GM18867 (cell line): ENCODE results near the gene RNASE11.
"Not testable (repeated sequence)": the region's sequence is repeated elsewhere in the genome, so short reads cannot be mapped to it uniquely, and the experiment has no call there.

ENCODE experiments used
- ATAC-seq: cut with Tn5 transposase; IDR thresholded peaks from one replicate; pipeline ENCODE4 v1.9.1; 2021; ENCODE audit warnings: mild to moderate bottlenecking, moderate library complexity; ENCODE audit not compliant: unreplicated experiment

The RNASE11 gene

DNA sequence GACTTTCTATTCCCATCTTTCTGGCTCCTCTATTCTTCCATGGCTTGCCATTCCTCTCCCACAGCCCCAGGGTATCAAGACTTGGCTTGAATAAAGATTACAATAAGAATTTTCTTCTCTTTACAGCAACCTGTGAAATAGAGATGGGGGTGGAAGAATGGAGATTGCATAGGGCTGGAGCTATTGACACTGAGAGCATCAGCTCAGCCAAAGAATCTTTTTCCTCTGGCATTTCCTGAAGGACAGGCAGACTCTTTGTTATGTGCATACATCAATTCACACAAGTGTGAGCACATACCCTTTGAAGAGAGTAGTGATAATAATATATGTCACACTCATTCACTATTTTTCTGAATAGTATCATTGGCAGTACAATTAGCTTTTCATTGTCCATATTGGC is 4.7 kb downstream of the RNASE11 start:
- ATAC-seq, result no peak

DNA sequence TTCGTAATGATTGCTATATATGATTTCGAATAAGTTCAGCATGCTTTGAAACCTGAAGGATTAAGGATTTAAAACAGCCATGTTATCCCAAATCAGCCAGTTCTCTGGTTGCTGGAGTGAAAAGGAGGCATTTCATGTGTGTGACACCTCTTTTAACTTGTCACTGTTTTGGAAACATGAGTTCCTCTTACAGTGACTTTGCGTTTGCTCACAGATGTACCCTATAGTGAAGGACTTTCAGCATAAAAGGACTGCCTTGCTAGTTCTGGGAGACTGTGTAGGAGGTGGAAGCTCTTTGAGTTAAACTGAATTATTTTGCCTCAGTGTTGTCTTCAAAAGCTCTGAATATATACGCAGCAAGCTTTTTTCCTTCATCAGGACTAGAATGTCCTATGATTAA is 7.6 kb downstream of the RNASE11 start:
- ATAC-seq, result no peak

DNA sequence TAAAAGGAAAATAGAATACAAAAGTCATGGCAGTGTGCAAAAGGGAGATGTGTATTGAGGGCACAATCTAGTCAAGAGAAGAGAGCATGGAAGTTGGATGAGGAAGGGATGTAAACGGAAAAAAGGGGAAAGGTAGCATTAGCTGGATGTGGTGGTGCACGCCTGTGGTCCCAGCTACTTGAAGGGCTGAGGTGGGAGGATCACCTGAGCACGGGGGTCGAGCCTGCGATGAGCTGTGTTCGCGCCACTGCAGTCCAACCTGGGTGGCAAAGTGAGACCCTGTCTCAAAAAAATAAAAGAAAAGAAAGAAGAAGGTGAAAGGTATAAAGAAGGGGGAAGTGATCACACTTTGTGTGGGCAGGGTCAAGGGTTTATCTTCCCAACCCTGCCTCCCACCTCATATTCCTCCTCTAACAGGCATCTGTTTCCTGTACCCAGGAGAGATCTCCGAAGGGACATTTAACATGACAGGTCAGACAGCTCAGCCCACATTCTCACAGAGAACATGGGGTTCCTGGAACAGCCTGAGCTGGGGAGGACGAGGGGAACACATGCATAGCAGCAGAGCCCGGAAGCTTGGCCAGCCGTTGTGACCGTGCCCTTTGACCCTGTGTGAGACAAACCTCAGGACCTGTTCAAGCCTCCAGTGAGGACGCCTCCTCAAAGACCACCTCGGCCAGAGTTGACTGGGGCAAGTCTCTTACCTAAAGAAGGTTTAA is 8.9 kb downstream of the RNASE11 start:
- ATAC-seq, result no peak

- no peak for ATAC-seq
Measured at GRCh38 chr14:20578325-20578724, 9.5 kb downstream of the RNASE11 start.

- not testable (repeated sequence) for ATAC-seq
Measured at GRCh38 chr14:20572382-20572990, 15.3 kb downstream of the RNASE11 start.

- not testable (repeated sequence) for ATAC-seq
Measured at GRCh38 chr14:20570720-20571119, 17.1 kb downstream of the RNASE11 start.

DNA sequence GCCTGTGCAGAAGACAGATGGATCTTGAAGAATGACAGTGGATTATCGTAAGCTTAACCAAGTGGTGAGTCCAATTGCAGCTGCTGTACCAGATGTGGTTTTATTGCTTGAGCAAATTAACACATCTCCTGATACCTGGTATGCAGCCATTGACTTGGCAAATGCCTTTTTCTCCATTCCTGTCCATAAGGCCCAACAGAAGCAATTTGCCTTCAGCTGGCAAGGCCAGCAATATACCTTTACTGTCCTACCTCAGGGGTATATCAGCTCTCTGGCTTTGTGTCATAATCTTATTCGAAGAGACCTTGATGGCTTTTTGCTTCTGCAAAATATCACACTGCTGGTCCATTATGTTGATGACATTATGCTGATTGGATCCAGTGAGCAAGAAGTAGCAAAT is 17.9 kb downstream of the RNASE11 start:
- not testable (repeated sequence) for ATAC-seq

- ATAC-seq, result no peak
Measured at GRCh38 chr14:20569066-20569465, 18.7 kb downstream of the RNASE11 start.

DNA sequence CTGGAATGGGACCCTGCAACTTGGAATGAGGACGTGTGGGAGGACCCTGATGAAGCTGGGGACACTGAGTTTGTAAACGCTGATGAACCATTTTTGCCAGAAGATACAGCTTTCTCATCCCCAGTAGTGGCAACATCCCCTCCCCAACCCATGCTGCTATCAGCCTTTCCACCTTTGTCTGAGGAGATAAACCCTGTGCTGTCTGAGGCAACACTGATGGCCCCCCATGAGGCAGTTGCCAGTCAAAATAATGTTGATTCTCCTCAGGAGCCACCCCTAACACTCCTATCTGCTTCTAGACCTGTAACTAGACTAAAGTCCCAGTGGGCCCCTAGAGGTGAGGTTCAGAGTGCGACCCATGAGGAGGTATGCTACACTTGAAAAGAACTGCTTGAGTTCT is 19.4 kb downstream of the RNASE11 start:
- ATAC-seq, result no peak

GRCh38 chr14:20567199-20567598 is 20.6 kb downstream of the RNASE11 start:
- not testable (repeated sequence) for ATAC-seq

- no peak for ATAC-seq
Measured at GRCh38 chr14:20564501-20564997, 23.3 kb downstream of the RNASE11 start.

- ATAC-seq, result no peak
Measured at GRCh38 chr14:20563971-20564370, 23.8 kb downstream of the RNASE11 start.

DNA sequence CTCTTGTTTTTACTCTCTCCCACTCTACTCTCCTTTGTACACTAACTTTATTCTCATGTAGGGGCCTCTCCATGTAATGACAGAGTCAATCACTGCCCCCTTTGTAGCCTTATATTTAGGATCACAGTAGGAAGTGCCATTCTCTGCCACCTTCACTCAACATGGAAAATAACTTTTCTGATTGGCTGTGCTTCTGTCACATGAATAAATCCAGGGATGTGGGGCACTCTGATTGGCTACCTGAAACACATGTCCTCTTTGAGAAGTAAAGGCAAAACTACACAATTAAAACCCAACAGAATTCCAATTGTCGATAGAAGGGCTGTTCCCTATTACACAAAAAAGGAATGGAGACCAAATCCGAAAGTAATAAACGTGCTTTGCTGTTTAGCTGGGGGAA is 26.8 kb downstream of the RNASE11 start, which contains the start of gene RNASE9:
TSS of gene RNASE9 (minus strand) at position 87 of the 400 bp plus-strand sequence.
- no peak for ATAC-seq

DNA sequence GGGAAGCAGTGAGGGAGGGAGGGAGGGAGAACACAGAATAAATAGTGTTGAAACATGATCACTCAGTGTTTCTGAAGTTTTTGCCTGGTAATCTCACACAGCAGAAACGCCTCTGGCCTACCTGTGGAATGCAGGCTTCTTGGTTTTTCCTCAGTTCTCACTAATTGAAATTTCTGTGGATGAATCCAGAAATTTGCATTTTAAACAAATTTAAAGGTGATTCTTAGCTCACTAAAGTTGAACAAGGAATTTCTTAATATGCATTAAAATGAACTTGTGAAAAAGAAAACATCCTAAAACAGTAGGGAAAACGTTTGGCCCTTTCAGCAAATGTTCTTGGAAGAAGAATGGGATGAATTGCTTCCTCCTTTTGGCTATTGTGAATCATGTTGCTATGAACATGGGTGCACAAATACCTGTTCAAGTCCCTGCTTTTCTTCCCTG is 28.3 kb downstream of the RNASE11 start:
- ATAC-seq, result no peak

DNA sequence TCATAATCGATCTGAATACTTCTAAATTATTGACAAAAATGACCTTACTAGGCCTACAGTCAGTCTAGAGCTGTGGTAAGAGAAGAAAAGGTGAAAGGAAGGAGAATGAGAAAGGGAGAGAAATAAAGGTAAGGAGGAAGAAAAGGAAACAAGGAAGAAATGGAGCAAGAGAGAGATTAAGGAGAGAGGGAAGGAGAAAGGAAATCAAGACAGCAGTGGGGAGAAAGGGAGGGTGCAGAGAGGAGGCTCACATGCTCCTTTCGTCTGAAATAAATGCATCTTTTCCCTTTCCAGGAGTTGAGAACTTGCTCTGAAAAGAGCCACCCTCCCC is 30.6 kb downstream of the RNASE11 start:
- no peak for ATAC-seq

DNA sequence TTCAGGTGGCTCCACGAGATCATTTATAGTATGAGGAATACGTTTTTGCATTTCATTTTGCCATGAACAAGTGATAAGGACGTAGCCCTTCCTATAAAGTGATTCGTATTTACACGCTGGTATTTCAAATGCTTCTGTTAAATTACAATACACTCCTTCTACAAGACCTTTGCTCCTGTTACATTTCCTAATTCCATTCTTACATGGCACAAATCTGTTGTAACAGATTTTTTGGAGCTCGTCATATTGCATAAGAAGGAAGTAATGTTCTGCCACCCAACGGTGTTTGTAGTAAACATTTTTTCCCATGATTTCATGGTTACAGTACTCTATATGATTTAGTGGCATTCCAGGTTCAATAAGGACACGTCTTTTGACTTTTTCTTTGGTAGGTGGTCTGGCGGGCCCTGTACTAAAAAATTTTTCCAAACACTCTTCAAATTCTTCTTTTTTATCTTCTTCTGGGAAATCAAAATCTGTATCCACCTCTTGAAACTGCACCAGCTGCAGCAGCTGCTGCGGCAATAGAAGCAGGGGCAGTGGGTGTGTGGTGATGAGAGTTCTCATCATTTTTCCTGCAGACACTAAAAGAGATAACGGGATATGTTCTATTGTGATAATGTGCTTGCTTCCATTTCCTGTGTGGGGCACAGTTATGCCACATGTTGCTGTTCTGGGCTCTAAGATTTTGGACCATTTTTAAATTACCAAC is 31.1 kb downstream of the RNASE11 start:
- no peak for ATAC-seq

GRCh38 chr14:20555845-20556244 is 32.0 kb downstream of the RNASE11 start:
- no peak for ATAC-seq

- no peak for ATAC-seq
Measured at GRCh38 chr14:20553024-20553423, 34.8 kb downstream of the RNASE11 start.

DNA sequence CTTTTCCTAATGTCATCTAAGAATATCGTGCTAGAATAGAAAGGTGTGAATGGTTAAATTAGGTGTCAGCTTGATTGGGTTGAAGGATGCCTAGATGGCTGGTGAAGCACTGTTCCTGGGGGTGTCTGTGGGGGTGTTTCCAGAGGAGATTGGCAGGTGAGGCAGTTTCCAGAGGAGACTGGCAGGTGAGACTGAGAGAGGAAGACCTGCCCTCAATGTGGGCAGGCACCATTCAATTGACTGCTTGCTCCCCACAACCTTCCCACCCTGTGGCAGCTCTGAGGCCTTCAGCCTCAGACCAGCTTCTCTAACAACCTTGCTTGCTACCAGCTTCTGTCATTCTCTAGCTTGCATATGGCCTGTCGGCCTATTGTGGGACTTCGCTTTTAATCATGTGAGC is 36.2 kb downstream of the RNASE11 start:
- ATAC-seq, result no peak

DNA sequence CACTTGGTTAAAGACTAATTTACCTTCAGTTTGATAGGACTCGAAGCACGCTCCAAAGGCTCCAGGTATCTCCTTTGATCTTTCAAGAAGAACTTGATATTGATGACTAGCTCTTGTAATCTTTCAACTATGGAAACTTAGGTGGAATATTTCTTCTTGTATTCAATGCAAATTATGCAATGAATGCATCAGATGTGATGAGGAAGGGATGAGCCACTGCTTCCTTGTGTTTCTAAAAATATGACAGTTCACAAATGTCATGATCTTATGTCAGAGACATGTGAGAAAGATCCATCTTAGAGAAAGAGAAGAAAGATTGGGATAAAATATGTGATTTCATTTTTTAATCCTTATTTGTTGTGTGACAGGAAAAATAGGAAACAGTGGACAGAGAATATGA is 36.9 kb downstream of the RNASE11 start:
- no peak for ATAC-seq

GRCh38 chr14:20548414-20549158 is 39.2 kb downstream of the RNASE11 start:
- ATAC-seq, result no peak
